Spleen (tissue), 7 donors: ENCODE results near the gene FBN2.

Source experiments
- POLR2A ChIP-seq, 3 donors: fragments of 450-650 bp; IDR thresholded peaks; one replicate each; pipeline ENCODE4 v1.5.1; 2017; ENCODE audit warnings: antibody characterized with exemption in 3 of 3, mild to moderate bottlenecking in 1 of 3
- TF ChIP-seq, protein P1 (sequence below), 11 experiments: fragments of 200-600 bp in 7 of 11; fragments of 450-650 bp in 4 of 11; sonication (generic) in 4 of 11; IDR thresholded peaks in 8 of 11; conservative IDR thresholded peaks in 3 of 11; 1 replicate in 7 of 11; 2 replicates in 4 of 11; pipeline versions ENCODE4 v1.4.0 to v1.8.0; 2016 to 2021; ENCODE audit warnings: antibody characterized with exemption in 11 of 11, inconsistent platforms in 4 of 11, mild to moderate bottlenecking in 1 of 11
- donor health status: DM: no; HTN: no; CAD: no; lungs with moderate emphysema.
- donor health status: DM: no; HTN: no; CAD: no.
- donor health status: DM: no; HTN: no; CAD: no.

DNA sequence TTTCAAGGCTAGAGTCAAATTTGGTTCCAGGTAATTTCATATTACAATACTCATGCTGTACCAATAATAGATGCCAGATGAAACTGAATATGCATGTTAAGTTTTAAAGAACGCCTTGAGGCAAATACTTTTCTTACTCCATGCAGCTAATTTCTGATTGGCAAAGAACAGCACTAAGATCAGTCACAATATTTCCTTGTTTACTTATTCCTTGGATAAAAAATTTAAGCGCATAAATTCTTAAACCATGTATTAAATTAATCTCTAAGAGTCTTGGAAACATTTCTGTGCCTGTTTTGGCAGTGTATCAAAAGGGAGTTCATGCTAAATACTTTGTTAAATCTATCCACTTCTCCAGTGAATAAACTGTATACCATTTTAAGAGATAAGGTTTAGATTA, 281.0 kb downstream of the FBN2 start:
- no peak for TF ChIP-seq POLR2A (IDR thresholded peaks at IDR 0.05)
- TF ChIP-seq, protein P1, sequence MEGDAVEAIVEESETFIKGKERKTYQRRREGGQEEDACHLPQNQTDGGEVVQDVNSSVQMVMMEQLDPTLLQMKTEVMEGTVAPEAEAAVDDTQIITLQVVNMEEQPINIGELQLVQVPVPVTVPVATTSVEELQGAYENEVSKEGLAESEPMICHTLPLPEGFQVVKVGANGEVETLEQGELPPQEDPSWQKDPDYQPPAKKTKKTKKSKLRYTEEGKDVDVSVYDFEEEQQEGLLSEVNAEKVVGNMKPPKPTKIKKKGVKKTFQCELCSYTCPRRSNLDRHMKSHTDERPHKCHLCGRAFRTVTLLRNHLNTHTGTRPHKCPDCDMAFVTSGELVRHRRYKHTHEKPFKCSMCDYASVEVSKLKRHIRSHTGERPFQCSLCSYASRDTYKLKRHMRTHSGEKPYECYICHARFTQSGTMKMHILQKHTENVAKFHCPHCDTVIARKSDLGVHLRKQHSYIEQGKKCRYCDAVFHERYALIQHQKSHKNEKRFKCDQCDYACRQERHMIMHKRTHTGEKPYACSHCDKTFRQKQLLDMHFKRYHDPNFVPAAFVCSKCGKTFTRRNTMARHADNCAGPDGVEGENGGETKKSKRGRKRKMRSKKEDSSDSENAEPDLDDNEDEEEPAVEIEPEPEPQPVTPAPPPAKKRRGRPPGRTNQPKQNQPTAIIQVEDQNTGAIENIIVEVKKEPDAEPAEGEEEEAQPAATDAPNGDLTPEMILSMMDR (IDR thresholded peaks at IDR 0.05 in 8 of 11, conservative IDR thresholded peaks at IDR 0.05 in 3 of 11), result no peak
